GM12878 (cell line): ENCODE results near the gene NLRC5. TPM values are rescaled to one million over a fixed set of nuclear protein-coding genes. Genes with fewer than 3 reads are reported as not detected.
A peak's percentile ranks its signal among the peaks of the same experiment; 100 is the strongest.

ENCODE experiments used
- ATAC-seq: fragments of 200-7000 bp; cut with Tn5 transposase; 3 replicates; pipeline ENCODE4 v1.9.1; 2020; ENCODE audit warnings: mild to moderate bottlenecking, moderate library complexity
- BruUV-seq: library from RNA; stranded (reverse); fragments of 400-500 nt; replicated peaks from 2 replicates; lab custom pipeline; 2021; lab: Mats Ljungman, UMichigan
- CTCF ChIA-PET: fragments of 300-600 bp; sonication (Branson Sonifier 250); formaldehyde crosslinking; extraction: SDS; loops from one replicate; lab custom pipeline; 2021; ENCODE audit warnings: inconsistent platforms; lab: Yijun Ruan, JAX
- POLR2A ChIA-PET: fragments of 350-600 bp; formaldehyde crosslinking; extraction: SDS; loops from one replicate; lab custom pipeline; 2021; ENCODE audit warnings: inconsistent platforms; lab: Charles Lee
- RAD21 ChIA-PET: fragments of 300-600 bp; sonication (Branson Sonifier 250); formaldehyde crosslinking; loops from one replicate; lab custom pipeline; 2023; ENCODE audit warnings: antibody characterized with exemption; ENCODE audit not compliant: unreplicated experiment; lab: Charles Lee
- SMC1A ChIA-PET: fragments of 300-600 bp; sonication (Branson Sonifier 250); formaldehyde crosslinking; loops from one replicate; lab custom pipeline; 2023; ENCODE audit not compliant: unreplicated experiment, uncharacterized antibody; lab: Charles Lee
- DNase-seq: peaks from one replicate; pipeline ENCODE4 v3.0.0-alpha.2; 2011; ENCODE audit warnings: low read depth, low spot score
- FAIRE-seq: peaks from 3 replicates; lab custom pipeline; 2011; peaks lifted over from hg19 to GRCh38; lab: Jason Lieb, UNC
- H2AFZ ChIP-seq: 2 replicates; pipeline ENCODE4 v1.6.0; 2011; ENCODE audit warnings: low read depth, low read length, control low read depth; ENCODE audit not compliant: control insufficient read depth
- H3K27ac ChIP-seq: 2 replicates; pipeline ENCODE4 v1.5.1; 2011; ENCODE audit warnings: control low read depth; ENCODE audit not compliant: control insufficient read depth, insufficient read depth
- H3K27me3 ChIP-seq, 2 experiments: replicated peaks in 1 of 2; 2 replicates each; pipeline versions ENCODE4 v1.6.0 to v1.6.1; 2011; ENCODE audit warnings: low read length in 1 of 2; ENCODE audit not compliant: control insufficient read depth in 2 of 2, insufficient read depth in 2 of 2
- H3K36me3 ChIP-seq, 2 experiments: 2 replicates each; pipeline ENCODE4 v1.5.1; 2011; ENCODE audit warnings: low read length in 1 of 2; ENCODE audit not compliant: control insufficient read depth in 2 of 2, insufficient read depth in 2 of 2
- H3K4me1 ChIP-seq: 2 replicates; pipeline ENCODE4 v1.6.1; 2011; ENCODE audit warnings: mild to moderate bottlenecking, low read length, moderate library complexity, mixed read lengths; ENCODE audit not compliant: control insufficient read depth, insufficient read depth
- H3K4me2 ChIP-seq: 2 replicates; pipeline ENCODE4 v1.6.0; 2011; ENCODE audit warnings: control low read depth; ENCODE audit not compliant: control insufficient read depth, insufficient read depth
- H3K4me3 ChIP-seq: fragments of 200-600 bp; sonication (generic); 2 replicates; pipeline ENCODE4 v1.5.1; 2016
- H3K79me2 ChIP-seq: 2 replicates; pipeline ENCODE4 v1.6.0; 2011; ENCODE audit warnings: low read length; ENCODE audit not compliant: control insufficient read depth, insufficient read depth
- H3K9ac ChIP-seq: 2 replicates; pipeline ENCODE4 v1.8.0; 2011; ENCODE audit warnings: low read length, control low read depth, mixed read lengths; ENCODE audit not compliant: control insufficient read depth, insufficient read depth
- H3K9me3 ChIP-seq: replicated peaks from 3 replicates; pipeline ENCODE4 v1.5.1; 2011; ENCODE audit warnings: mild to moderate bottlenecking, low read length; ENCODE audit not compliant: control insufficient read depth, insufficient read depth
- H4K20me1 ChIP-seq: 2 replicates; pipeline ENCODE4 v1.6.0; 2011; ENCODE audit not compliant: control insufficient read depth, insufficient read depth
- CHD2 ChIP-seq: IDR thresholded peaks from 2 replicates; pipeline ENCODE4 v1.6.1; 2011; ENCODE audit warnings: low read depth, low read length, improper control_type of control experiment, borderline replicate concordance
- HSF1 ChIP-seq: fragments of 150-350 bp; IDR thresholded peaks from 2 replicates; pipeline ENCODE4 v1.6.1; 2014; ENCODE audit warnings: mild to moderate bottlenecking, low read depth, low read length
- IRF4 ChIP-seq: IDR thresholded peaks from 2 replicates; pipeline ENCODE4 v1.6.1; 2011; ENCODE audit warnings: low read depth, low read length
- NKRF ChIP-seq: fragments of 450-650 bp; conservative IDR thresholded peaks from 2 replicates; pipeline ENCODE4 v1.6.1; 2017; ENCODE audit warnings: mild to moderate bottlenecking, moderate library complexity
- PAX8 ChIP-seq: fragments of 450-650 bp; IDR thresholded peaks from 2 replicates; pipeline ENCODE4 v1.6.1; 2017; ENCODE audit warnings: mild to moderate bottlenecking, moderate library complexity
- RELA ChIP-seq: fragments of 450-650 bp; IDR thresholded peaks from 2 replicates; pipeline ENCODE4 v1.8.0; 2014; ENCODE audit warnings: borderline replicate concordance; ENCODE audit not compliant: partially characterized antibody
- SMAD5 ChIP-seq: IDR thresholded peaks from 2 replicates; pipeline ENCODE4 v1.6.1; 2016; ENCODE audit warnings: antibody characterized with exemption, low read depth
- SMARCA5 ChIP-seq: fragments of 450-650 bp; IDR thresholded peaks from 2 replicates; pipeline ENCODE4 v1.6.1; 2017; ENCODE audit warnings: mild to moderate bottlenecking
- SPI1 ChIP-seq: IDR thresholded peaks from 2 replicates; pipeline ENCODE4 v1.6.1; 2011; ENCODE audit warnings: low read depth, mild to moderate bottlenecking, low read length, moderate library complexity, borderline replicate concordance; ENCODE audit not compliant: insufficient read depth
- TARDBP ChIP-seq: IDR thresholded peaks from 2 replicates; pipeline ENCODE4 v1.6.1; 2016; ENCODE audit warnings: borderline replicate concordance
- ZBED1 ChIP-seq: IDR thresholded peaks from 2 replicates; pipeline ENCODE4 v1.6.1; 2016; ENCODE audit warnings: borderline replicate concordance
- ZNF207 ChIP-seq: fragments of 450-650 bp; IDR thresholded peaks from 2 replicates; pipeline ENCODE4 v1.6.1; 2014; ENCODE audit warnings: antibody characterized with exemption, mild to moderate bottlenecking, borderline replicate concordance
- WGBS: methylation state at CpG from one replicate; pipeline ENCODE4 v1.1.6; 2016; ENCODE audit warnings: low lambda C conversion rate; ENCODE audit not compliant: insufficient replicate concordance, insufficient coverage; ENCODE audit errors: missing lambda C conversion rate; 5-methylcytosine and 5-hydroxymethylcytosine counted together
- in situ Hi-C: fragments of 300-500 bp; cut with MboI; formaldehyde crosslinking; loops from 9 replicates; pipeline ENCODE4 v1.14.3; 2018; ENCODE audit warnings: mixed read lengths
- intact Hi-C: fragments of 100-400 bp; cut with micrococcal nuclease; formaldehyde crosslinking; loops from one replicate; pipeline ENCODE4 v1.14.2; 2022; ENCODE audit not compliant: unreplicated experiment
- polyA plus RNA-seq, 11 experiments: library from polyadenylated mRNA; depleted of rRNA in 4 of 11; unstranded in 6 of 11; stranded (reverse) in 5 of 11; fragments of >200 nt; fragmentation: Nextera tagmentation in 4 of 11; fragmentation: Illumina TruSeq in 1 of 11; extraction: Ambion mirVana in 4 of 11; extraction: Trizol in 1 of 11; gene quantifications; 1 replicate in 1 of 11; 2 replicates in 10 of 11; pipeline versions ENCODE4 v1.2.1 to v1.2.3, GENCODE V29; 2011 to 2016; ENCODE audit warnings: inconsistent platforms in 2 of 11, missing spikeins in 2 of 11, low read depth in 1 of 11
- total RNA-seq, 4 experiments: library from RNA; depleted of rRNA in 3 of 4; stranded (reverse); fragments of >200 nt in 3 of 4; fragmentation: Illumina TruSeq in 1 of 4; extraction: Trizol in 1 of 4; gene quantifications; 2 replicates each; pipeline versions ENCODE4 v1.2.1 to v1.2.3, GENCODE V29; 2013 to 2021
- TF ChIP-seq, protein P1 (sequence below): IDR thresholded peaks from 2 replicates; pipeline ENCODE4 v1.6.1; 2011; ENCODE audit warnings: borderline replicate concordance, low read depth, mild to moderate bottlenecking, moderate library complexity, mixed read lengths, low read length; ENCODE audit not compliant: insufficient read depth; ENCODE audit errors: extremely low read length
- TF ChIP-seq, protein P2 (sequence below): fragments of 450-650 bp; IDR thresholded peaks from 2 replicates; pipeline ENCODE4 v1.6.1; 2017; ENCODE audit warnings: mild to moderate bottlenecking, low read depth, inconsistent platforms; ENCODE audit not compliant: poor library complexity, severe bottlenecking

NLRC5 gene
- total and polyA plus RNA-seq, 10 of the 15 experiments (the other 5 are each of a cell fraction or from before 2014, with no cell fraction given): 13.1 to 105 (median 57.3) TPM

DNA sequence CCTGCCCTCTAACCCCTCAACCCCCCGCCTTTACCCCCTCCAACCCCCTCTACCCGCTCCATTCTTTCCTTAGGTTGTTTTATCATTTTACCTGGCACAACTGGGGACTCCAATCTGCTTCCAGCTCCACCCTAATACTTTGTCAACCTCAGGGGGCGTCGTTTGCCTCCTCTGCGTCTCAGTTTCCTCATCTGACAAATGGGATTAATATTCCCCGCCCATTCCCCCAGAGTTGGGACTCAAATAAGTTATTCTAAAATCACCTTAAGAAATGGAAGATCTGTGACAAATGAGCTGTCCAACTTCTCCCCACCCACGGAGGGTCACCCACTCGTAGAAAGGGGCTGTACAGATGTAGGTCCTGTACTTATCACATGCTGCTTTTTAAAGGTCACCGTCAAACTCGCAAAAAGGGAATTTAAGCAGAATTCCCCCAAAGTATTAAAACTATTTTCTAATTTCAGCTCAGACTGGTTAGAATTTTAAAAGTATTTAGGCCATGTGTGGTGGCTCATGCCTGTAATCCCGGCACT, 62.4 kb downstream of the NLRC5 start (continued):
- no peak for TF ChIP-seq HSF1
- no peak for TF ChIP-seq CHD2
- TF ChIP-seq TARDBP: no peak
- no peak for TF ChIP-seq ZNF207
- peak; percentile 66 for TF ChIP-seq RELA
- no peak for TF ChIP-seq ZBED1

DNA sequence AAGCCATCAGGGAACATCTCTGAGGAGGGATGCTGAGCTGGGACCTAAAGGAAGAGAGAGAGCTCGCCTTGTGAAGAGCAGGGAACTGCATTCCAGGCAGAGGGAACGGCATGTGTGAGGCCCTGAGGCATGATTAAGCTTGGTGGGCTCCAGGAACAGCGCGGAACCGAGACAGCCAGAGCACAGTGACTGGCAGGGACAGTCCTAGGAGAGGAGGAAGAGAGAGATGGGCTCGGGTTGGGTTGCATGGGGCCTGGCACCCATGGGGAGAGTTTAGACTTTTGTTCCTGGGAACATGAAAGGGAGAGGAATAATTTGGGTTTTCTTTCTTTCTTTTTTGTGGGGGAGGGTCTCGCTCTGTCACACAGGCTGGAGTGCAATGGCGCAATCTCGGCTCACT, 63.8 kb downstream of the NLRC5 start:
- ChIA-PET POLR2A (interaction anchor here (1.3 kb wide), 1 partner anchor 14 kb away, joined by 3 read pairs; no protein-coding TSS in a partner anchor), CTCF (interaction anchor here (0.6 to 3.5 kb wide), 7 partner anchors 9 to 89 kb away, joined by 3 to 37 read pairs (median 3); partner anchors contain the start of gene CETP), RAD21 (interaction anchor here (1.2 to 1.3 kb wide), 2 partner anchors 11 to 88 kb away, joined by 3 read pairs; no protein-coding TSS in a partner anchor), SMC1A (interaction anchor here (1.0 to 3.4 kb wide), 4 partner anchors 12 to 88 kb away, joined by 3 to 16 read pairs (median 7); no protein-coding TSS in a partner anchor)
- Histone ChIP-seq H3K4me2 (no peak overlapping the region), H3K27ac (no peak overlapping the region), H3K4me1 (peaks cover 21% of the 10 kb centered on the region), H3K9me3 (no peaks in the 10 kb centered on the region), H4K20me1 (no peaks in the 10 kb centered on the region), H2AFZ (no peak overlapping the region), H3K27me3 (no peaks in the 10 kb centered on the region), H3K79me2 (no peaks in the 10 kb centered on the region), H3K9ac (no peak overlapping the region), H3K36me3 (peaks cover 14 to 20% of the 10 kb centered on the region in 2 experiments), H3K4me3 (no peak overlapping the region)
- no TSS peak for BruUV-seq
- ATAC-seq (no peak), DNase-seq (no peak), FAIRE-seq (no peak)
- 98% methylated on average over 9 of the region's 9 CpGs for WGBS
- intact Hi-C loops (no loop called here), in situ Hi-C loops (no loop called here)
- TF ChIP-seq SPI1: no peak
- no peak for TF ChIP-seq SMAD5
- TF ChIP-seq SMARCA5: no peak
- TF ChIP-seq, protein P1, sequence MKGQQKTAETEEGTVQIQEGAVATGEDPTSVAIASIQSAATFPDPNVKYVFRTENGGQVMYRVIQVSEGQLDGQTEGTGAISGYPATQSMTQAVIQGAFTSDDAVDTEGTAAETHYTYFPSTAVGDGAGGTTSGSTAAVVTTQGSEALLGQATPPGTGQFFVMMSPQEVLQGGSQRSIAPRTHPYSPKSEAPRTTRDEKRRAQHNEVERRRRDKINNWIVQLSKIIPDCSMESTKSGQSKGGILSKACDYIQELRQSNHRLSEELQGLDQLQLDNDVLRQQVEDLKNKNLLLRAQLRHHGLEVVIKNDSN: no peak
- TF ChIP-seq IRF4: no peak
- no peak for TF ChIP-seq NKRF
- TF ChIP-seq, protein P2, sequence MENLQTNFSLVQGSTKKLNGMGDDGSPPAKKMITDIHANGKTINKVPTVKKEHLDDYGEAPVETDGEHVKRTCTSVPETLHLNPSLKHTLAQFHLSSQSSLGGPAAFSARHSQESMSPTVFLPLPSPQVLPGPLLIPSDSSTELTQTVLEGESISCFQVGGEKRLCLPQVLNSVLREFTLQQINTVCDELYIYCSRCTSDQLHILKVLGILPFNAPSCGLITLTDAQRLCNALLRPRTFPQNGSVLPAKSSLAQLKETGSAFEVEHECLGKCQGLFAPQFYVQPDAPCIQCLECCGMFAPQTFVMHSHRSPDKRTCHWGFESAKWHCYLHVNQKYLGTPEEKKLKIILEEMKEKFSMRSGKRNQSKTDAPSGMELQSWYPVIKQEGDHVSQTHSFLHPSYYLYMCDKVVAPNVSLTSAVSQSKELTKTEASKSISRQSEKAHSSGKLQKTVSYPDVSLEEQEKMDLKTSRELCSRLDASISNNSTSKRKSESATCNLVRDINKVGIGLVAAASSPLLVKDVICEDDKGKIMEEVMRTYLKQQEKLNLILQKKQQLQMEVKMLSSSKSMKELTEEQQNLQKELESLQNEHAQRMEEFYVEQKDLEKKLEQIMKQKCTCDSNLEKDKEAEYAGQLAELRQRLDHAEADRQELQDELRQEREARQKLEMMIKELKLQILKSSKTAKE: no peak
- TF ChIP-seq PAX8: no peak
